Neural cell (in vitro differentiated cells): ENCODE results near the gene TSNAX. TPM values are rescaled to one million over a fixed set of nuclear protein-coding genes. Genes with fewer than 3 reads are reported as not detected.

Experiments
- H2AFZ ChIP-seq: fragments of 200-600, 300-800 bp; sonication (generic), shearing (Covaris generic); 2 replicates; pipeline ENCODE4 v1.6.0; 2014; ENCODE audit warnings: low read depth, mild to moderate bottlenecking, antibody characterized with exemption, low read length, moderate library complexity
- H3F3A ChIP-seq: fragments of 200-600 bp; shearing (Covaris generic); 2 replicates; pipeline ENCODE4 v1.6.1; 2016; ENCODE audit warnings: mild to moderate bottlenecking, moderate library complexity, mixed read lengths, antibody characterized with exemption, low read length; ENCODE audit not compliant: insufficient read depth, poor library complexity, severe bottlenecking
- H3K27ac ChIP-seq: fragments of 200-600, 300-800 bp; sonication (generic), shearing (Covaris generic); 2 replicates; pipeline ENCODE4 v1.5.1; 2014; ENCODE audit warnings: mild to moderate bottlenecking, low read length, moderate library complexity
- H3K27me3 ChIP-seq: fragments of 300-800, 200-600 bp; sonication (generic), shearing (Covaris generic); 2 replicates; pipeline ENCODE4 v1.6.0; 2014; ENCODE audit warnings: mild to moderate bottlenecking, low read depth, low read length, moderate library complexity; ENCODE audit not compliant: insufficient read depth
- H3K36me3 ChIP-seq: fragments of 300-800, 200-600 bp; sonication (generic), shearing (Covaris generic); 2 replicates; pipeline ENCODE4 v1.5.1; 2014; ENCODE audit warnings: mild to moderate bottlenecking, antibody characterized with exemption, low read length, moderate library complexity; ENCODE audit not compliant: insufficient read depth
- H3K4me2 ChIP-seq: fragments of 300-800, 200-600 bp; sonication (generic), shearing (Covaris generic); 2 replicates; pipeline ENCODE4 v1.6.0; 2014; ENCODE audit warnings: mild to moderate bottlenecking, low read length
- H3K4me3 ChIP-seq: fragments of 300-800, 200-600 bp; sonication (generic), shearing (Covaris generic); 2 replicates; pipeline ENCODE4 v1.5.1; 2014; ENCODE audit warnings: mild to moderate bottlenecking, low read length, moderate library complexity
- H3K79me2 ChIP-seq: fragments of 200-600 bp; shearing (Covaris generic); replicated peaks from 2 replicates; pipeline ENCODE4 v1.6.0; 2014; ENCODE audit warnings: mild to moderate bottlenecking, low read length, moderate library complexity; ENCODE audit not compliant: insufficient read depth
- H3K9ac ChIP-seq: fragments of 300-800, 200-600 bp; sonication (generic), shearing (Covaris generic); 2 replicates; pipeline ENCODE4 v1.6.1; 2016; ENCODE audit warnings: mild to moderate bottlenecking, low read length, mixed read lengths
- H3K9me2 ChIP-seq: fragments of 200-600 bp; shearing (Covaris generic); 2 replicates; pipeline ENCODE4 v1.6.1; 2016; ENCODE audit warnings: mild to moderate bottlenecking, low read length, mixed read lengths; ENCODE audit not compliant: insufficient read depth
- H3K9me3 ChIP-seq: fragments of 200-600, 300-800 bp; sonication (generic), shearing (Covaris generic); 2 replicates; pipeline ENCODE4 v1.6.1; 2016; ENCODE audit warnings: mild to moderate bottlenecking, mixed run types, low read length, moderate library complexity, mixed read lengths
- H4K20me1 ChIP-seq: fragments of 200-600 bp; shearing (Covaris generic); 2 replicates; pipeline ENCODE4 v1.6.1; 2016; ENCODE audit warnings: mild to moderate bottlenecking, mixed run types; ENCODE audit not compliant: insufficient read depth
- CTCF ChIP-seq: fragments of 450-650 bp; IDR thresholded peaks from 2 replicates; pipeline ENCODE4 v1.5.1; 2014; ENCODE audit warnings: antibody characterized with exemption, mild to moderate bottlenecking, moderate library complexity; ENCODE audit not compliant: poor library complexity, severe bottlenecking
- EP300 ChIP-seq: fragments of 450-650 bp; conservative IDR thresholded peaks from 2 replicates; pipeline ENCODE4 v1.6.1; 2014; ENCODE audit warnings: antibody characterized with exemption, mild to moderate bottlenecking, moderate library complexity; ENCODE audit not compliant: poor library complexity, severe bottlenecking
- EZH2 ChIP-seq: fragments of 200-600, 300-800 bp; shearing (Covaris generic), sonication (generic); IDR thresholded peaks from 2 replicates; pipeline ENCODE4 v1.6.1; 2014; ENCODE audit warnings: antibody characterized with exemption, low read length, borderline replicate concordance, mild to moderate bottlenecking; ENCODE audit not compliant: insufficient read depth, poor library complexity, severe bottlenecking
- MXI1 ChIP-seq: fragments of 450-650 bp; conservative IDR thresholded peaks from 2 replicates; pipeline ENCODE4 v1.6.1; 2014; ENCODE audit warnings: antibody characterized with exemption, mild to moderate bottlenecking; ENCODE audit not compliant: poor library complexity, severe bottlenecking
- POLR2AphosphoS5 ChIP-seq: IDR thresholded peaks from 2 replicates; pipeline ENCODE4 v1.6.1; 2012
- RAD21 ChIP-seq: fragments of 450-650 bp; conservative IDR thresholded peaks from 2 replicates; pipeline ENCODE4 v1.6.1; 2014; ENCODE audit warnings: antibody characterized with exemption, mild to moderate bottlenecking, moderate library complexity
- REST ChIP-seq: IDR thresholded peaks from 2 replicates; pipeline ENCODE4 v1.6.1; 2012; ENCODE audit warnings: borderline replicate concordance
- SMC3 ChIP-seq: fragments of 450-650 bp; conservative IDR thresholded peaks from 2 replicates; pipeline ENCODE4 v1.6.1; 2014; ENCODE audit warnings: antibody characterized with exemption, mild to moderate bottlenecking, moderate library complexity; ENCODE audit not compliant: poor library complexity
- TAF1 ChIP-seq: IDR thresholded peaks from 2 replicates; pipeline ENCODE4 v1.6.1; 2012; ENCODE audit warnings: low read depth
- polyA plus RNA-seq: library from polyadenylated mRNA; depleted of rRNA; stranded (reverse); fragments of >200 nt; gene quantifications from 2 replicates; pipeline ENCODE4 v1.2.3, GENCODE V29; 2014

Gene TSNAX
- polyA plus RNA-seq, 1 donor from 2014 or later, result 55.2 TPM

DNA sequence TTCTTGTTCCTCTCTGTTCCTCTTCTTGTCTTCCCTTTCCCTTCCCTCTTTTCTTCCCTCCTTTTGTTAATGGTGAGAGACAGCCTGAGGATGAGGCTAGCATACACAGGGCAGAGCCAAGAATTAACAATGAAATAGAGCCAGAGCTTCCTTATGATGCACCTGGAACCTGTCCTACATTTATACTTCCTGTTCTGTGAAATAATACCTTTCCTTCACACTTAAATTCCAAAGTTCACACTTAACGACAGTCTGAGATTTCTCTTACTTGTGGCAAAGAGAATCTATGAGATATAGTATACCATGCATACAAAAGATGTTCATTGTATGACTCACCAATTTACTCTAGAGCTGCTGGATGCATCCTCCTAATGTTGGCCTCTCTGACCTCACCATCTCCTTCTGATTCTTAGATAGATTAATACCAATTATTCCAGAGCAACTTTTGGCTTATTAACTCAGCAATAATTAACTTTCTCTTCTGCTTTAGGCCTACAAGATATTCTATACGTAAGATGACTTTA, 30.8 kb upstream of the TSNAX start:
- H3K9me3 ChIP-seq, result peaks cover 8% of the 10 kb centered on the region
- no peaks in the 10 kb centered on the region for H3K27me3 ChIP-seq
- no peak overlapping the region for H2AFZ ChIP-seq
- no peaks in the 10 kb centered on the region for H4K20me1 ChIP-seq
- no peak overlapping the region for H3K4me2 ChIP-seq
- no peaks in the 10 kb centered on the region for H3K79me2 ChIP-seq
- H3K9ac ChIP-seq, result no peak overlapping the region
- H3F3A ChIP-seq, result no peaks in the 10 kb centered on the region
- H3K4me3 ChIP-seq, result no peak overlapping the region
- H3K36me3 ChIP-seq, result no peaks in the 10 kb centered on the region
- no peak overlapping the region for H3K27ac ChIP-seq
- H3K9me2 ChIP-seq, result no peaks in the 10 kb centered on the region
- TF ChIP-seq SMC3, result no peak
- no peak for TF ChIP-seq EP300
- no peak for TF ChIP-seq POLR2AphosphoS5
- TF ChIP-seq CTCF, result no peak
- TF ChIP-seq EZH2, result no peak
- TF ChIP-seq MXI1, result no peak
- no peak for TF ChIP-seq TAF1
- TF ChIP-seq REST, result no peak

DNA sequence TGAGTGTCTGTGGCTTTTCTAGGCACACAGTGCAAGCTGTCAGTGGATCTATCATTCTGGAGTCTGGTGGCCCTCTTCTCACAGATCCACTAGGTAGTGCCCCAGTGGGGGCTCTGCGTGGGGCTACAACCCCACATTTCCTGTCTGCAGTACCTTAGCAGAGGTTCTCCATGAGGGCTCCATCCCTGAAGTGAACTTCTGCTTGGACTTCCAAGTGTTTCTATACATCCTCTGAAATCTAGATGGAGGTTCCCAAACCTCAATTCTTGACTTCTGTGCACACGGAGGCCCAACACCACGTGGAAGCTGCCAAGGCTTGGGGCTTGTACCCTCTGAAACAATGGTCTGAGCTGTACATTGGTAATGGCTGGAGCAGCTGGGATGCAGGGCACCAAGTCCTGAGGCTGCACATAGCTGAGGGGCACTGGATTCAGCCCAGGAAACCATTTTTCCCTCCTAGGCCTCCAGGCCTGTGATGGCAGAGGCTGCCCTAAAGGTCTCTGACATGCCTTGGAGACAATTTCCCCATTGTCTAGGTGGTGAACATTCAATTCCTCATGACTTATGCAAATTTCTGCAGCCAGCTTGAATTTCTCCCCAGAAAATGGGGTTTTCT, 29.2 kb upstream of the TSNAX start:
- no peaks in the 10 kb centered on the region for H3K36me3 ChIP-seq
- no peaks in the 10 kb centered on the region for H3F3A ChIP-seq
- H3K9me3 ChIP-seq, result peaks cover 8% of the 10 kb centered on the region
- H2AFZ ChIP-seq, result no peak overlapping the region
- H3K9me2 ChIP-seq, result no peaks in the 10 kb centered on the region
- no peak overlapping the region for H3K4me3 ChIP-seq
- no peak for TF ChIP-seq CTCF
- no peak for TF ChIP-seq TAF1
- no peak for TF ChIP-seq REST
- no peak for TF ChIP-seq RAD21
- TF ChIP-seq MXI1, result no peak
- no peak for TF ChIP-seq POLR2AphosphoS5
- no peak for TF ChIP-seq SMC3
- TF ChIP-seq EP300, result no peak
- TF ChIP-seq EZH2, result no peak
- no peaks in the 10 kb centered on the region for H3K27me3 ChIP-seq
- H3K9ac ChIP-seq, result no peak overlapping the region
- H3K27ac ChIP-seq, result no peak overlapping the region
- H4K20me1 ChIP-seq, result no peaks in the 10 kb centered on the region
- H3K4me2 ChIP-seq, result no peak overlapping the region
- H3K79me2 ChIP-seq, result no peaks in the 10 kb centered on the region
